ENCODE measurements around the gene CD22. TPM values are rescaled to one million over a fixed set of nuclear protein-coding genes. Genes with fewer than 3 reads are reported as not detected.

The CD22 gene
- total and polyA plus RNA-seq, 10 donors = 251 to 446 (median 362) TPM

GRCh38 chr19:35298561-35298972 is 30.4 kb upstream of the CD22 start:
- peaks cover 7 to 25% (median 17%) of the 10 kb centered on the region in 6 donors for H3K4me1 ChIP-seq
- intact Hi-C loops (cut with DNase I; ENCODE audit: low total_unique reads) = no loop called here
- H3K27me3 ChIP-seq (replicated peaks in 1 of 7) = peaks cover 0 to 26% (median 0%) of the 10 kb centered on the region in 7 donors
- WGBS, 5 donors = 83 to 96% (median 92%) methylated on average over 5 of the region's 5 CpGs
- no peaks in the 10 kb centered on the region for H3K9me3 ChIP-seq
- DNase-seq = no peak
- no peak overlapping the region for H3K4me3 ChIP-seq
- no peak for TF ChIP-seq POLR2A (IDR thresholded peaks at IDR 0.05)
- no peak for TF ChIP-seq POLR2AphosphoS5 (IDR thresholded peaks at IDR 0.05)
- TF ChIP-seq CTCF (IDR thresholded peaks at IDR 0.05 in 8 of 11, conservative IDR thresholded peaks at IDR 0.05 in 3 of 11) = no peak
- H3K27ac ChIP-seq = no peak overlapping the region
- no peaks in the 10 kb centered on the region for H3K36me3 ChIP-seq

- WGBS, 5 donors = 61 to 83% (median 79%) methylated on average over 11 to 55 of the region's 55 CpGs
- Histone ChIP-seq H3K4me1 (peaks cover 7 to 29% (median 19%) of the 10 kb centered on the region in 6 donors), H3K9me3 (no peaks in the 10 kb centered on the region), H3K27me3 (replicated peaks in 1 of 7) (peaks cover 0 to 21% (median 0%) of the 10 kb centered on the region in 7 donors), H3K27ac (no peak overlapping the region), H3K4me3 (no peak overlapping the region), H3K36me3 (no peaks in the 10 kb centered on the region)
- intact Hi-C loops (cut with DNase I; ENCODE audit: low total_unique reads) = no loop called here
- no peak for DNase-seq
- TF ChIP-seq POLR2A (IDR thresholded peaks at IDR 0.05) = no peak
- no peak for TF ChIP-seq CTCF (IDR thresholded peaks at IDR 0.05 in 8 of 11, conservative IDR thresholded peaks at IDR 0.05 in 3 of 11)
- no peak for TF ChIP-seq POLR2AphosphoS5 (IDR thresholded peaks at IDR 0.05)
Observed at GRCh38 chr19:35299523-35300338, 29.3 kb upstream of the CD22 start.

- no peak for DNase-seq
- TF ChIP-seq CTCF (IDR thresholded peaks at IDR 0.05 in 8 of 11, conservative IDR thresholded peaks at IDR 0.05 in 3 of 11) = no peak
- TF ChIP-seq POLR2A (IDR thresholded peaks at IDR 0.05) = no peak
- no peak for TF ChIP-seq POLR2AphosphoS5 (IDR thresholded peaks at IDR 0.05)
- Histone ChIP-seq H3K27ac (no peak overlapping the region), H3K4me1 (peaks cover 7 to 24% (median 14%) of the 10 kb centered on the region in 6 donors), H3K27me3 (replicated peaks in 1 of 7) (peaks cover 0 to 19% (median 0%) of the 10 kb centered on the region in 7 donors), H3K9me3 (no peaks in the 10 kb centered on the region), H3K36me3 (no peaks in the 10 kb centered on the region), H3K4me3 (no peak overlapping the region)
- intact Hi-C loops (cut with DNase I; ENCODE audit: low total_unique reads) = no loop called here
- 88 to 96% (median 90%) methylated on average over 10 of the region's 10 CpGs for WGBS, 5 donors
Observed at GRCh38 chr19:35300339-35300649, 28.7 kb upstream of the CD22 start.

- 86 to 99% (median 92%) methylated on average over 2 of the region's 2 CpGs for WGBS, 5 donors
- no peak overlapping the region for H3K27ac ChIP-seq
- H3K27me3 ChIP-seq (replicated peaks in 1 of 7) = peaks cover 0 to 12% (median 0%) of the 10 kb centered on the region in 7 donors
- TF ChIP-seq POLR2AphosphoS5 (IDR thresholded peaks at IDR 0.05) = no peak
- H3K4me3 ChIP-seq = no peak overlapping the region
- peaks cover 0 to 17% (median under 1%) of the 10 kb centered on the region in 6 donors for H3K4me1 ChIP-seq
- H3K36me3 ChIP-seq = no peaks in the 10 kb centered on the region
- no peak for DNase-seq
- intact Hi-C loops (cut with DNase I; ENCODE audit: low total_unique reads) = no loop called here
- no peaks in the 10 kb centered on the region for H3K9me3 ChIP-seq
Observed at GRCh38 chr19:35301961-35302360, 27.0 kb upstream of the CD22 start.
